HepG2 (cell line): ENCODE results near the gene SCFD1. TPM values are rescaled to one million over a fixed set of nuclear protein-coding genes. Genes with fewer than 3 reads are reported as not detected.

Source experiments
- ATAC-seq: fragments of 200-7000 bp; cut with Tn5 transposase; 3 replicates; pipeline ENCODE4 v1.9.1; 2020; ENCODE audit warnings: mild to moderate bottlenecking, moderate library complexity
- BruUV-seq: library from RNA; stranded (reverse); fragments of 400-500 nt; replicated peaks from 2 replicates; lab custom pipeline; 2021; lab: Mats Ljungman, UMichigan
- CTCF ChIA-PET: fragments of 300-600 bp; formaldehyde crosslinking; extraction: SDS; loops from one replicate; lab custom pipeline; 2021; ENCODE audit warnings: low total read pairs, inconsistent platforms, low intra/inter-chr PET ratio; lab: Yijun Ruan, JAX
- POLR2A ChIA-PET: fragments of 350-600 bp; sonication (Branson Sonifier 250); formaldehyde crosslinking; loops from one replicate; lab custom pipeline; 2020; ENCODE audit warnings: antibody characterized with exemption, inconsistent platforms; lab: Yijun Ruan, JAX
- DNase-seq: peaks from one replicate; pipeline ENCODE4 v3.0.0-alpha.2; 2015; ENCODE audit warnings: low spot score
- FAIRE-seq: peaks from 3 replicates; lab custom pipeline; 2011; peaks lifted over from hg19 to GRCh38; lab: Jason Lieb, UNC
- H2AFZ ChIP-seq: one replicate; pipeline ENCODE4 v1.6.1; 2011; ENCODE audit warnings: low read length, inconsistent platforms
- H3K27ac ChIP-seq: fragments of 300-600 bp; 3 replicates; pipeline ENCODE4 v1.8.0; 2011; ENCODE audit warnings: mixed run types, mild to moderate bottlenecking, mixed read lengths, low read length, inconsistent platforms; ENCODE audit not compliant: insufficient read depth; ENCODE audit errors: extremely low read length
- H3K27me3 ChIP-seq, 2 experiments: fragments of 200-600 bp in 1 of 2; 2 replicates in 1 of 2; 3 replicates in 1 of 2; pipeline versions ENCODE4 v1.6.0 to v1.8.0; 2011; ENCODE audit warnings: low read length in 2 of 2, mild to moderate bottlenecking in 2 of 2, moderate library complexity in 2 of 2, inconsistent platforms in 1 of 2; ENCODE audit not compliant: insufficient read depth in 2 of 2, control insufficient read depth in 1 of 2
- H3K36me3 ChIP-seq, 2 experiments: fragments of 200-600 bp in 1 of 2; replicated peaks in 1 of 2; 2 replicates in 1 of 2; 3 replicates in 1 of 2; pipeline versions ENCODE4 v1.5.1 to v1.8.0; 2011; ENCODE audit warnings: low read length in 2 of 2, inconsistent platforms in 1 of 2; ENCODE audit not compliant: insufficient read depth in 2 of 2, control insufficient read depth in 1 of 2
- H3K4me1 ChIP-seq: 2 replicates; pipeline ENCODE4 v1.5.1; 2012; ENCODE audit warnings: low read length, inconsistent platforms; ENCODE audit not compliant: insufficient read depth
- H3K4me2 ChIP-seq: 2 replicates; pipeline ENCODE4 v1.6.0; 2011; ENCODE audit warnings: low read depth, low read length, inconsistent platforms
- H3K4me3 ChIP-seq, 3 experiments: fragments of 200-600 bp in 1 of 3; sonication (generic), shearing (Covaris generic) in 1 of 3; replicated peaks in 1 of 3; 2 replicates each; pipeline ENCODE4 v1.5.1; 2011 to 2016; ENCODE audit warnings: low read length in 3 of 3, inconsistent platforms in 2 of 3, low read depth in 2 of 3, mild to moderate bottlenecking in 2 of 3, control low read depth in 1 of 3, mixed read lengths in 1 of 3; ENCODE audit not compliant: insufficient read depth in 1 of 3
- H3K79me2 ChIP-seq: one replicate; pipeline ENCODE4 v1.6.1; 2011; ENCODE audit warnings: low read length, inconsistent platforms; ENCODE audit not compliant: insufficient read depth
- H3K9ac ChIP-seq: 2 replicates; pipeline ENCODE4 v1.6.0; 2011; ENCODE audit warnings: mild to moderate bottlenecking, low read depth, low read length, inconsistent platforms; ENCODE audit not compliant: insufficient read depth
- H3K9me3 ChIP-seq: 2 replicates; pipeline ENCODE4 v1.5.1; 2012; ENCODE audit warnings: mild to moderate bottlenecking, low read length
- H4K20me1 ChIP-seq: 2 replicates; pipeline ENCODE4 v1.6.0; 2011; ENCODE audit warnings: inconsistent platforms, mild to moderate bottlenecking, low read length, moderate library complexity; ENCODE audit not compliant: insufficient read depth
- ARID5B ChIP-seq: IDR thresholded peaks from 2 replicates; pipeline ENCODE4 v1.4.0; 2020; ENCODE audit warnings: mild to moderate bottlenecking, missing genetic modification reagents
- SOX5 ChIP-seq: IDR thresholded peaks from 2 replicates; pipeline ENCODE4 v1.6.1; 2016; ENCODE audit warnings: borderline replicate concordance
- SP4 ChIP-seq: sonication (generic); formaldehyde crosslinking; IDR thresholded peaks from 2 replicates; pipeline ENCODE4 v1.8.1; 2023; ENCODE audit warnings: mild to moderate bottlenecking, missing genetic modification reagents
- ZXDC ChIP-seq: sonication (generic); formaldehyde crosslinking; IDR thresholded peaks from 2 replicates; pipeline ENCODE4 v1.5.0; 2020; ENCODE audit warnings: mild to moderate bottlenecking, missing genetic modification reagents
- WGBS: methylation state at CpG from one replicate; pipeline ENCODE4 v1.1.6; 2017; ENCODE audit warnings: low lambda C conversion rate; 5-methylcytosine and 5-hydroxymethylcytosine counted together
- in situ Hi-C: cut with HindIII; loops from 2 replicates; pipeline ENCODE4 v1.10.0; 2017; ENCODE audit warnings: low pct_unique_long_range_greater_than_20kb; ENCODE audit not compliant: extremely low pct_ligation_motif_present
- intact Hi-C: fragments of 100-400 bp; cut with micrococcal nuclease; formaldehyde crosslinking; loops from one replicate; pipeline ENCODE4 v1.10.0; 2022; ENCODE audit not compliant: unreplicated experiment
- polyA plus RNA-seq, 8 experiments: library from polyadenylated mRNA; depleted of rRNA in 3 of 8; stranded (reverse) in 7 of 8; unstranded in 1 of 8; fragments of >200 nt; fragmentation: Illumina TruSeq in 4 of 8; extraction: Trizol in 4 of 8; gene quantifications; 2 replicates each; pipeline versions ENCODE4 v1.2.1 to v1.2.3, GENCODE V29; 2011 to 2016; ENCODE audit warnings: low read depth in 4 of 8, missing spikeins in 1 of 8, mixed read lengths in 1 of 8; ENCODE audit not compliant: insufficient read depth in 1 of 8
- total RNA-seq, 5 experiments: library from RNA; depleted of rRNA; stranded (reverse); fragments of >200 nt; fragmentation: Illumina TruSeq; extraction: Trizol; gene quantifications; 2 replicates each; pipeline ENCODE4 v1.2.3, GENCODE V29; 2016; ENCODE audit warnings: low read depth in 1 of 5
- TF ChIP-seq, protein P1 (sequence below), 2 experiments: fragments of 450-650 bp in 1 of 2; sonication (generic) in 1 of 2; formaldehyde crosslinking; IDR thresholded peaks; 2 replicates each; pipeline versions ENCODE4 v1.5.0 to v1.8.0; 2020 to 2022; ENCODE audit warnings: mild to moderate bottlenecking in 1 of 2, missing genetic modification reagents in 1 of 2
- TF ChIP-seq, protein P2 (sequence below): sonication (generic); formaldehyde crosslinking; IDR thresholded peaks from 2 replicates; pipeline ENCODE4 v1.5.0; 2020; ENCODE audit warnings: mild to moderate bottlenecking, missing genetic modification reagents, moderate library complexity

Gene SCFD1
- total and polyA plus RNA-seq, 2 of the 13 experiments (the other 11 are each of a cell fraction or from before 2014, with no cell fraction given), result 235 to 256 TPM

GRCh38 chr14:30681752-30682355, 59.7 kb downstream of the SCFD1 start:
- whole genome bisulfite sequencing, result 77% methylated on average over 2 of the region's 2 CpGs
- no peaks in the 10 kb centered on the region for H3K27me3 ChIP-seq
- H3K9ac ChIP-seq, result no peak overlapping the region
- peaks cover 20 to 56% of the 10 kb centered on the region in 2 experiments for H3K36me3 ChIP-seq
- ChIA-PET CTCF (interaction anchor here (1.3 kb wide), 1 partner anchor 26 kb away, joined by 4 read pairs; no protein-coding TSS in a partner anchor), POLR2A (interaction anchor here (0.5 to 1.1 kb wide), 2 partner anchors 10 to 33 kb away, joined by 3 read pairs; no protein-coding TSS in a partner anchor)
- H3K27ac ChIP-seq, result no peak overlapping the region
- H3K79me2 ChIP-seq, result no peaks in the 10 kb centered on the region
- no peak for FAIRE-seq
- no TSS peak for BruUV-seq
- no peaks in the 10 kb centered on the region for H3K4me1 ChIP-seq
- H3K4me3 ChIP-seq, result no peak overlapping the region
- in situ Hi-C loops (no loop called here), intact Hi-C loops (no loop called here)
- TF ChIP-seq, protein P1, sequence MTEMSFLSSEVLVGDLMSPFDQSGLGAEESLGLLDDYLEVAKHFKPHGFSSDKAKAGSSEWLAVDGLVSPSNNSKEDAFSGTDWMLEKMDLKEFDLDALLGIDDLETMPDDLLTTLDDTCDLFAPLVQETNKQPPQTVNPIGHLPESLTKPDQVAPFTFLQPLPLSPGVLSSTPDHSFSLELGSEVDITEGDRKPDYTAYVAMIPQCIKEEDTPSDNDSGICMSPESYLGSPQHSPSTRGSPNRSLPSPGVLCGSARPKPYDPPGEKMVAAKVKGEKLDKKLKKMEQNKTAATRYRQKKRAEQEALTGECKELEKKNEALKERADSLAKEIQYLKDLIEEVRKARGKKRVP (CRISPR knock-in tag; IDR thresholded peaks at IDR 0.05), result 0 out of 4 replicates have a peak, but pooled peaks of 1 of the 2 experiments have one; percentile 46
- TF ChIP-seq, protein P2, sequence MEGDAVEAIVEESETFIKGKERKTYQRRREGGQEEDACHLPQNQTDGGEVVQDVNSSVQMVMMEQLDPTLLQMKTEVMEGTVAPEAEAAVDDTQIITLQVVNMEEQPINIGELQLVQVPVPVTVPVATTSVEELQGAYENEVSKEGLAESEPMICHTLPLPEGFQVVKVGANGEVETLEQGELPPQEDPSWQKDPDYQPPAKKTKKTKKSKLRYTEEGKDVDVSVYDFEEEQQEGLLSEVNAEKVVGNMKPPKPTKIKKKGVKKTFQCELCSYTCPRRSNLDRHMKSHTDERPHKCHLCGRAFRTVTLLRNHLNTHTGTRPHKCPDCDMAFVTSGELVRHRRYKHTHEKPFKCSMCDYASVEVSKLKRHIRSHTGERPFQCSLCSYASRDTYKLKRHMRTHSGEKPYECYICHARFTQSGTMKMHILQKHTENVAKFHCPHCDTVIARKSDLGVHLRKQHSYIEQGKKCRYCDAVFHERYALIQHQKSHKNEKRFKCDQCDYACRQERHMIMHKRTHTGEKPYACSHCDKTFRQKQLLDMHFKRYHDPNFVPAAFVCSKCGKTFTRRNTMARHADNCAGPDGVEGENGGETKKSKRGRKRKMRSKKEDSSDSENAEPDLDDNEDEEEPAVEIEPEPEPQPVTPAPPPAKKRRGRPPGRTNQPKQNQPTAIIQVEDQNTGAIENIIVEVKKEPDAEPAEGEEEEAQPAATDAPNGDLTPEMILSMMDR, result peak; percentile 37
- TF ChIP-seq SP4 (CRISPR knock-in tag), result no peak
- no peak for TF ChIP-seq ZXDC (CRISPR knock-in tag)
- TF ChIP-seq ARID5B (CRISPR knock-in tag), result no peak
- TF ChIP-seq SOX5 (CRISPR knock-in tag), result no peak
- H3K4me2 ChIP-seq, result no peak overlapping the region
- DNase-seq, result peak; percentile 57
- no peak overlapping the region for H2AFZ ChIP-seq
- H4K20me1 ChIP-seq, result no peaks in the 10 kb centered on the region
- no peaks in the 10 kb centered on the region for H3K9me3 ChIP-seq
- peak; percentile 74 for ATAC-seq
